GM18505 (cell line): Measurements from ENCODE around the gene SLC38A10.

ENCODE experiments used
- ATAC-seq: cut with Tn5 transposase; IDR thresholded peaks from one replicate; pipeline ENCODE4 v1.9.1; 2021; ENCODE audit not compliant: unreplicated experiment
- POLR2A ChIP-seq: IDR thresholded peaks from 4 replicates; pipeline ENCODE4 v1.6.1; 2011; ENCODE audit warnings: borderline replicate concordance; ENCODE audit not compliant: insufficient read depth, insufficient read length; ENCODE audit errors: extremely low read depth

SLC38A10 gene

DNA sequence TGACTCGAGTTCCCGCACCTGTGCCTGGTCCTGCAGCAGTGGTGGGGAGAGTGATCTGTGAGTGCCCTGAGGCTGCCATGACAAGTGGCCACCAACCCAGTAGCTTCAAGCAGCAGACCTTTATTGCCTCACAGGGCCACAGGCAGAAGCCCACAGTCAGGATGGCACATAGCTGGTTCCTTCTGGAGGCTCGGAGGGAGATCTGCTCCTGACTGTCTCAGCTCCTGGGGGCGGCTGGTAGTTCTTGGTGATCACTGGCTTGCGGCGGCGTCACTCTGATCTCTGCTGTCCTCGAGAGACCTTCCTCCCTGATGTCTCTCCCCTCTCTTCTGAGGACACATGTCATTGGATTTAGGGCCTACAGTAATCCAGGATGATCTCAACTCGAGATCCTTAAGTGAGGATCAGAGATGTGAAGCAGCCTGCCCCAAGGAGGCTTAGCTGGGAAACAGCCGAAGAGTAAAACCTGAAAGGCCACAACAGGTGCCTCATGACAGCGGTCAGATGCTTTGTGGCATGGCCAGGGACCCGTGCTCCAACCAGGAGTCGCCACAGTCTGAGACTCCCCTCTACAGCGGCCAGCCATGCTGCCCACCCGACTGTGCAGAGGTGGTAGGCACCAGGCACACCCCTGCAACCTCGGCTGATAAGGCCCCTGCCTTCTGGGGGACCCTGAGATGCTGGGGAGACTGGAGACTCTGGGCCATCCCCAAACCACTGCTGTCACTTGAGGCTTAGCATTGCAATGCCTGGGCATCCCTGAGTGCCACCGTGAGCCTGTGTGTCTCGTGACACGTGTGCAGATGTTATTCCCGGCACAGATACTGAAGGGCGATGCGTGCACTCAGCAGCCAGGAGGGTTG is 30.0 kb upstream of the SLC38A10 start:
- TF ChIP-seq POLR2A: no peak
- ATAC-seq: no peak

DNA sequence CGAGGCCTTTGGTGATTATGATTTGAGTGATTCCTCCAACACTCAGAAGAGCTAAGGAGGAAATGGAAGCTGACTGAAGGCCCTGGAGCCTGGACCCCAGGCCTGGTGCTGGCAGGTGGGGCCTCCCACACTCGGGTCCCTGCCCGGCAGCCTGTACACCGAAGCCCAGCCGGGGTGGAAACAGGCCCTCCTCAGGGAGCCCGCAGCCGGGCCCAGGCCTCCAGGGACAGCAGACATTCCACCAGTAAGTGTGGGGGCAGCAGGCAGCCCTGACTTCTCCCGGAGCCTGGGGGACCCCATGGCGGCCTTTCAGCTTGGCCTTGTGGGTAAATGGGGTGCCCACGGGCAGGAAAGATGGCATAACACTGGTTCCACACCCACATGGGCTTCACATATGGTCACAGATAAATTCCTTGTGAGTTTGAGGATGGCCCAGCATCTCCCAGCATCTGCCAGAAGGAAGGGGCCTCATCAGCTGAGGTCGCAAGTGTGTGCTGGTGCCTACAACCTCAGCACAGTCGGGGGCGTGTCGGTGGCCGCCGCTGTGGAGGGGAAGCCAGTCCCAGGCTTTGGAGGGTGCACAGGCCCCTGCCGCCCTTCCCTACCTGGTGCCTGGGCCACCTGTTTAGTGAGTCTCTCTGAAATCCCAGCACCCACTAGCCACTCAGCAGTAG is 29.2 kb upstream of the SLC38A10 start:
- no peak for ATAC-seq

DNA sequence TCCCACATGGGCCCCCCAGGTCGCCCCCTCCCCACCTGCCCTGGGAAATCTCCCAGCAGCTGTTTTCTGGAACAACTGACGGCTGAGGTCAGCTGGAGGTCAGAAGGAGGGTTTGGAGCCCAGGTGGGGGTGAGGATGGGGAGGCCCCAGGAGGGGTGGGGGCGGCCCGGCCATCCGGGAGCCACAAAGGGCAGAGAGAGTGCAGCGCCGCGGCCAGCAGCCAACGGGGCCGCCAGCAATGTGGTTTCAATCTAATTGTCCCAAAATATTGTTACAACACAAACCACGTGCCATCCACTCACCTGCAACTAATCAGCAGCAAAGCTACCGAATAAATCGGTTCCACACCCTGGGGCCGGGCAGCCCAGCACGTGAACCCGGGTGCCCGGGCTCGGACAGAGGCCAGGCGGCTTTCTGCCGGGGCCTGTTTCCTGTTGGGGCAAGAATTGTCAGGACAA is 28.3 kb upstream of the SLC38A10 start:
- no peak for ATAC-seq
- TF ChIP-seq POLR2A: no peak

More for the DNA sequence above, 29.2 kb upstream of the SLC38A10 start:
- no peak for TF ChIP-seq POLR2A

DNA sequence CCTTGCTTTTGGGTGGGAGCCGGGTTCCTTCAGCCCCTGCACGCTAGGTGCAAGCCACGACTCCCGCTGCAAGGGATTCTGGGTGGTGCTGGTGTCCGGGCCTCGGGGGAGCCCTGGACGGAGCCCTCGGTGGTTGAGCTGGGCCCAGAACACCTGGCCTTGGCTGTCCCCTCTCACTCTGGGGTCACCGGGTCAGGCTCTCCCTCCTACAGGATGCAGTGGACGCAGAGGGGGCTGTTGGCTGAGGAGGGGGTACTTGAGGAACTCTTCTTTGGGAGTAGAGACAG is 27.9 kb upstream of the SLC38A10 start:
- ATAC-seq: no peak
- TF ChIP-seq POLR2A: no peak

DNA sequence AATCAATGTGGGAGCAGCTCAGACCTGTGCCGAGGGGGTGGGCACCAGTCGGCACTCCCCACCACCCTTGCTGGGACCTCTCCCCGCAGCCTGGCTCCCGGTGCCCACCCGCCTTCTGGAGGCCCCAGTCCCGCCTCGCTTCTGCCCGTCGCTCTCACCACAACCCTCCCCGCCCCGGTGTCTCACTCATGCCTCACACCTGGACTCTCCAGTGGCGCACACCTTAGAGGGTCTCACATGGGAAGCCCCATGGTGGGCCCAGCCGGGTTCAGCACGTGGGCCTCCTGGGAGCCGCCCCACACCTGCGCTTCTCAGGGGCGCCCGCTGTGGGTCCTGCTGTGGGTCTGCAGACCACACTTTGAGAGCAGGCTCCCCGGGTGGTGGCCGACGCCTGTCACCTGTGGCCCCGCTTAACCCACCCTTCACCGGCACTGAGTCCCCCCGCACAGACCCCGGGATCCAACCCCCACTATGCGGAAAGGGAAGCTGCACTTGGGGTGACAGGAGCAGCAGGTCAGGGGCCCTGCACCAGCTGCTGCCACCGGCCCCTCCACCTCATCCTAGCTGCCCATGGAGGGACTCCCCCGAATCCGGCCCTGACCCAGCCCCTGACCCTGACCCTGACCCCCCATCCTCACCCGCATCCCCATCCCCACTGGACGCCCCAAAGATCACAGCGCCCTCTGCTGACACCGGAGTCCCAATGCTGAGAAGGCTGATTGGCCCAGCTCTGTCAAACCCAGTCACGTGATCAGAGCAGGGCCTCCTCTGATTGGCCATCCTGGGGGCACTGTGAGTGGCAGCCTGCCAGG is 27.4 kb upstream of the SLC38A10 start:
- no peak for ATAC-seq
- no peak for TF ChIP-seq POLR2A

DNA sequence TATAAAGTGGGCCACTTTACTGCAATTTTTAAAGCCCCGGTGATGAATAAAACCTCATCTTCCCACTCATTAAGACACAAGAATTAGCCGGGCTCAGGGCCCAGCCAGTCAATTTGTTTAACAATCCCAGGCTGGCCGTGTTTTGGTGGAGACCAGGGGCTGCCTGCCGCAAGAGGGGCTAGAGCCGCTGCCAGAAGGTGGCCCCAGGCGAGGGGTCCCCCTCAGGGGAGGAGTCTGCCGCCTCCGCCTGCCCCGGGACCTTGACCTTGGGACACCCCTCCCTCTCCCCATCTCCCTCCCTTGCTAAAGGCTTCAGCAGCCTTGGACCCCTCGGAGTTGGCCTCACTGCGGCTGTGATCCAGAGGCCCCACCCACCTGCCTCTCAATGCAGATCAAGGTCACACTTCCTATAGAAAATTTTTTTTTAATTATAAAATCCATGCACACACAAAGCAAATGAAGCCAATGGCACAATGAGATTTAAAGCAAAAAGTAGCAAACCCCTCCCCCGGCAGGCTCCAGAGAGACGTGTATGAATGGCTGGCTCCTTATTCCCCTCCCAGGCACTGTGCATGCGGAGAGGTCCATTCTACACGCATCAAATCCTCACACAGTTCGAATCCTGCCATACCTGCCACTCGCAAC is 23.0 kb upstream of the SLC38A10 start:
- no peak for TF ChIP-seq POLR2A
- no peak for ATAC-seq

DNA sequence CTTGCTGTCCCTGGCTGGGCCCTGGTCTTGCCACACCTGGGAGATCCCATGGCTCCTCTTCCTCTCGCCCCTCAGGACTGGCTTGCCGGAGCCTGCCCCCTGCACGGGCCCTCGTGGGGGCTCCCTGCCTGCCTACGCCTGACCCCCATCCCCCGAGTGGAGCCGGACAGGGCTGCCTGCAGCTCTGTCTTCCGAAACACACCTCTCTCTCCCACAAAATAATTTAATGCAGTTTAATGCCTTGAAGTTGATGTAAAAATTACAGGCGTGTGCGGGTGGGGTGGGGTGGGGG is 22.4 kb upstream of the SLC38A10 start:
- ATAC-seq: no peak

DNA sequence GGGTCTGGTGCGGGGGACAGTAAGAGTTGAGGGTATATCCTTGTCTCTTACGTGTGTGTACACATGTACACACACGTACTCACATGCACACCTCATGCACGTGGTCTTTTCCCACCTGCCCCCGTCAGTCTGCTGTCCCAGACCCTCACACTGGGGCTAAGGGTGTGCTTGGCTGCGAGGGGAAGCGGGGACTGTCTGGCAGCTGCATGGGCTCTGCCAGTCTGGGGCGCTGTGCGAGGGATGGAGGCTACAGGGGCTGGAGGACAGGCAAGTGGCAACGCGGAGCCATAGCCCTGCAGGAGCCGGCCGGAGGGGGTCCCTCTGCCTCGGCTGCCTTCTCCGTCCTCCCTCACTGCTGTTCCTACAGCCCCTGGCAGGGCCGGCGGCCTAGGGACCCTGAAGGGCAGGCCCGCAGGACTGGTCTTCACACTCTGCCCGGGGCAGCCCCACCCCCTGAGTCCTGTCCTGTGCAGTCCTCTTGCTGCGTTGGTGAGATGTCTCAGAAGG is 20.8 kb upstream of the SLC38A10 start:
- no peak for ATAC-seq
- TF ChIP-seq POLR2A: no peak

More for the DNA sequence above, 22.4 kb upstream of the SLC38A10 start:
- TF ChIP-seq POLR2A: no peak

DNA sequence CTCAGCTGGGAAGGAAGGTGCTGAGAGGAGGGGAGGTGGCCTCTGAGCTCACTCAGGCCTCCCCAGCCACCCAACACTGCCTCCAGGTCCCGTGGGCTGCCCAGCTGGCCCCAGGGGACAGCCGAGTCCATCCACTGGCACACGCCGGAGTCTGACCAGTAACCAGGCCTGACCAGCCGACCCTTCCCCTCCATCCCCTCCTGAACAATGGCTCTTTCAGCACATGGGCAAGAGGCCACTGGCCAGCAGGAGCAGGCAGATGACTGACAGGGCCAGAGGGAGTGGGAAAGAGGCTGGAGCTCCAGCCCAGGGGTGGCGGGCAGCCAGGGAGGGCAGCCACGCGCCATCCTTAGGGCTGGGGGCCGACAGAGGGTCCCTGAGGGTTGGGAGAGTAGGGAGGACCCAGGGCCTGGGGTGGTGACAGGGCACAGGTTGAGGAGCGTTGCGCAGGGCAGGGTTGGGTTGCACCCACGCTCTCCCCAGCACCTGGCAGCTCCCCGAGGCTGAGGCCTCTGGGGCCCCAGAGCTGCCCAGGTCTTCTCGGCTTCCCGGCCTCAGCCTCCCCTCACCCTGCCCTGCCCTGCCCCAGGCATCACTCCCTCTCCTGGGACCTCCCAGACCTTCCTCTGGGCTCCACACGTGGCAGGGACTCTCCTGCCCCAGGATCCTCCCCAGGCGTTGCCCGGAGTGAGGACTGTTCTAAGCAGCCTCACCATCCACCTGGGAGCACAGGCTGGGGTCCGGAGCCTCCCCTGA is 20.2 kb upstream of the SLC38A10 start:
- no peak for TF ChIP-seq POLR2A
- no peak for ATAC-seq

DNA sequence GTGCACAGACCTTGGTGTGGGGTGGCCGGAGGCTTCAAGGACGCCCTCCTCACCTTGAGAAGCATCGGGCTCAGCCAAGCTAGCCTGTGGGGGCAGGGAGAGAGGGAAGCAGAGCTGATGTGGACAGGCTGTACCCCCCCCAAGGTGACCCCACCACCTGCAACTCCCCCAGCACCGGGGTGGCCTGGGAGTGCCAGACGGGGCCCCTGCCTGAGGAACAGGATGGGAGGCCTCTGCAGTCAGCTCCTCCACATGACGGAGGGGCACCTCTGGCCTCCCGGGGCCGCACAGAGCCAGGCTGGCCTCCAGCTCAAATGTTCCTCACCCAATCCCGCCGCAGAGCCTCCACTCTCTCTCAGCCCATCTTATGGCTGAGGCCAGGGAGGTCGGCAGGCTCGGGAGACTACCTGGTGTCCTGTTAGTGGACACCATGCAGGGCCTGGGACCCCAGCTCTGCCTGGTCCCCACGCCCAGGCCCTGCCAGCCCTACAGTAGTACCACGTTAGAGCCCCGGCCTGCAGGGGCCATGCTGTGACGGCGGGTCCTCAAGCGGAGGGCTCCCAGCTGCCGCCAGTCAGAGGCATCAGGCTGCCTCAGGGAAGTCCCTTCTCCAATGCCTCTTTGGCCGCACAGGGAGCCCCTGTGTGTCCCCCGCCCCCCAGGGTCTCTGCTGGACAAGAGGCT is 19.4 kb upstream of the SLC38A10 start:
- no peak for ATAC-seq
- no peak for TF ChIP-seq POLR2A

DNA sequence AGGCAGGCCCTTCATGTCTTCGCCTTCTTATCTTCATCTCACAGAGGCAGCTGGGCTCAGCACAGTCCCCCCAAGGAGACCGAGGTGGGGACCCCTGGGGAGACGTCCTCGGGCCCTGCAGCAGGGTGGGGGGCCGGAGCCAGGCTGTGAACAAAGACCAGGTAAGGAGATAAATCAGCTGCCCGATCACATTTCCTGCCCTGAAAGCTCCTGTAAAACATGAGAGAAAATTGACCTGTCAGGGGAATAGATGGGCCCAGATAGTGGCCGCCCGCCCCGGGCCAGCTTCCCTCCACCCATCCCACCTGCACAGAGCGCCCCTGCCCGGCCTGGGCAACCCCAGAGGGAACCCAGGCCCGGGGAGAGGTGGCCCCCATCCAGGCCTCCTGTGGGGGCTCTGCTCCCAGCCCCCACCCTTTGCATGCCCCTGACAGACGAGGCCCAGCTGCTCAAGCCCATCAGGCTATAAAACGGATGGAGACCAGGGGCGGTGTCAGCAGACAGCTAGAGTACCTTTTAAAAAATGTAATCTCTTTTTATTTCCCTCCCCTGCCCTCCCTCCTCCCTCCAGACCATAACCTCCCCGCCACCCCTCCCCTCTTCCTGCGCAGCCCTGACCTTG is 18.8 kb upstream of the SLC38A10 start:
- no peak for TF ChIP-seq POLR2A
- no peak for ATAC-seq
